MCF 10A (cell line): ENCODE results near the gene MPRIP. TPM values are rescaled to one million over a fixed set of nuclear protein-coding genes. Genes with fewer than 3 reads are reported as not detected.

Experiments
- BruUV-seq: library from RNA; stranded (reverse); fragments of 400-500 nt; replicated peaks from 2 replicates; lab custom pipeline; 2021; lab: Mats Ljungman, UMichigan
- CTCF ChIA-PET: fragments of 300-600 bp; sonication (Branson Sonifier 250); formaldehyde crosslinking; extraction: SDS; loops from one replicate; lab custom pipeline; 2021; ENCODE audit warnings: antibody characterized with exemption, inconsistent platforms; lab: Yijun Ruan, JAX
- POLR2A ChIA-PET: fragments of 300-600, 350-650 bp; sonication (Branson Sonifier 250); formaldehyde crosslinking; extraction: SDS; loops from one replicate; lab custom pipeline; 2020; ENCODE audit warnings: antibody characterized with exemption, inconsistent platforms; lab: Yijun Ruan, JAX
- DNase-seq: peaks from one replicate; pipeline ENCODE4 v3.0.0-alpha.2; 2018; ENCODE audit not compliant: unreplicated experiment
- H3K27ac Mint-ChIP-seq: one replicate; pipeline ENCODE4 v1.8.0; 2022; ENCODE audit warnings: mild to moderate bottlenecking, low read depth, mixed read lengths; ENCODE audit not compliant: unreplicated experiment
- H3K27me3 Mint-ChIP-seq: one replicate; pipeline ENCODE4 v1.8.0; 2022; ENCODE audit warnings: mixed read lengths; ENCODE audit not compliant: insufficient read depth, unreplicated experiment
- H3K36me3 Mint-ChIP-seq: one replicate; pipeline ENCODE4 v1.8.0; 2022; ENCODE audit warnings: mild to moderate bottlenecking, moderate library complexity, mixed read lengths; ENCODE audit not compliant: insufficient read depth, unreplicated experiment
- H3K4me1 Mint-ChIP-seq: one replicate; pipeline ENCODE4 v1.8.0; 2022; ENCODE audit warnings: mixed read lengths; ENCODE audit not compliant: insufficient read depth, unreplicated experiment
- H3K4me3 Mint-ChIP-seq: one replicate; pipeline ENCODE4 v1.8.0; 2022; ENCODE audit warnings: mild to moderate bottlenecking, moderate library complexity, mixed read lengths; ENCODE audit not compliant: unreplicated experiment
- H3K9me3 Mint-ChIP-seq: one replicate; pipeline ENCODE4 v1.8.0; 2022; ENCODE audit warnings: mixed read lengths; ENCODE audit not compliant: unreplicated experiment
- intact Hi-C: fragments of 100-400 bp; cut with micrococcal nuclease; formaldehyde crosslinking; loops from 2 replicates; pipeline ENCODE4 v1.14.1; 2022
- total RNA-seq: library from RNA; stranded (reverse); gene quantifications from 2 replicates; pipeline ENCODE4 v1.2.3, GENCODE V29; 2022
- TF ChIP-seq, protein P1 (sequence below): fragments of 200-600 bp; IDR thresholded peaks from one replicate; pipeline ENCODE4 v1.8.0; 2022; ENCODE audit warnings: antibody characterized with exemption, mild to moderate bottlenecking; ENCODE audit not compliant: unreplicated experiment

Gene MPRIP
- total RNA-seq, 1 experiment from 2014 or later, result 230 TPM

- BruUV-seq, result no TSS peak
- H3K9me3 Mint-ChIP-seq, result no peaks in the 10 kb centered on the region
- no peak overlapping the region for H3K4me3 Mint-ChIP-seq
- H3K27me3 Mint-ChIP-seq, result no peaks in the 10 kb centered on the region
- DNase-seq, result no peak
- intact Hi-C loops, result no loop called here
- H3K27ac Mint-ChIP-seq, result no peak overlapping the region
- POLR2A ChIA-PET, result no interaction called here
- CTCF ChIA-PET, result no interaction called here
- TF ChIP-seq, protein P1, sequence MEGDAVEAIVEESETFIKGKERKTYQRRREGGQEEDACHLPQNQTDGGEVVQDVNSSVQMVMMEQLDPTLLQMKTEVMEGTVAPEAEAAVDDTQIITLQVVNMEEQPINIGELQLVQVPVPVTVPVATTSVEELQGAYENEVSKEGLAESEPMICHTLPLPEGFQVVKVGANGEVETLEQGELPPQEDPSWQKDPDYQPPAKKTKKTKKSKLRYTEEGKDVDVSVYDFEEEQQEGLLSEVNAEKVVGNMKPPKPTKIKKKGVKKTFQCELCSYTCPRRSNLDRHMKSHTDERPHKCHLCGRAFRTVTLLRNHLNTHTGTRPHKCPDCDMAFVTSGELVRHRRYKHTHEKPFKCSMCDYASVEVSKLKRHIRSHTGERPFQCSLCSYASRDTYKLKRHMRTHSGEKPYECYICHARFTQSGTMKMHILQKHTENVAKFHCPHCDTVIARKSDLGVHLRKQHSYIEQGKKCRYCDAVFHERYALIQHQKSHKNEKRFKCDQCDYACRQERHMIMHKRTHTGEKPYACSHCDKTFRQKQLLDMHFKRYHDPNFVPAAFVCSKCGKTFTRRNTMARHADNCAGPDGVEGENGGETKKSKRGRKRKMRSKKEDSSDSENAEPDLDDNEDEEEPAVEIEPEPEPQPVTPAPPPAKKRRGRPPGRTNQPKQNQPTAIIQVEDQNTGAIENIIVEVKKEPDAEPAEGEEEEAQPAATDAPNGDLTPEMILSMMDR, result no peak
- peaks cover 95% of the 10 kb centered on the region for H3K36me3 Mint-ChIP-seq
- H3K4me1 Mint-ChIP-seq, result no peaks in the 10 kb centered on the region
Measured at GRCh38 chr17:17215575-17215974, 173.3 kb downstream of the MPRIP start.

- no TSS peak for BruUV-seq
- H3K4me1 Mint-ChIP-seq, result no peaks in the 10 kb centered on the region
- TF ChIP-seq, protein P1, result no peak
- H3K4me3 Mint-ChIP-seq, result no peak overlapping the region
- DNase-seq, result no peak
- ChIA-PET POLR2A (no interaction called here), CTCF (no interaction called here)
- H3K27me3 Mint-ChIP-seq, result no peaks in the 10 kb centered on the region
- peaks cover 96% of the 10 kb centered on the region for H3K36me3 Mint-ChIP-seq
- H3K9me3 Mint-ChIP-seq, result no peaks in the 10 kb centered on the region
- H3K27ac Mint-ChIP-seq, result no peak overlapping the region
- intact Hi-C loops, result no loop called here
Measured at GRCh38 chr17:17216236-17216635, 174.0 kb downstream of the MPRIP start.

GRCh38 chr17:17216776-17217175 is 174.5 kb downstream of the MPRIP start:
- POLR2A ChIA-PET, result interaction anchor here (0.9 kb wide), 1 partner anchor 16 kb away, joined by 3 read pairs; no protein-coding TSS in a partner anchor
- Mint-ChIP-seq H3K27ac (no peak overlapping the region), H3K27me3 (no peaks in the 10 kb centered on the region), H3K9me3 (no peaks in the 10 kb centered on the region), H3K4me3 (no peak overlapping the region), H3K36me3 (peaks cover 96% of the 10 kb centered on the region), H3K4me1 (no peaks in the 10 kb centered on the region)
- CTCF ChIA-PET, result no interaction called here
- no TSS peak for BruUV-seq
- DNase-seq, result no peak
- TF ChIP-seq, protein P1, result no peak
- intact Hi-C loops, result no loop called here

GRCh38 chr17:17217995-17218394 is 175.7 kb downstream of the MPRIP start:
- H3K27ac Mint-ChIP-seq, result no peak overlapping the region
- peaks cover 96% of the 10 kb centered on the region for H3K36me3 Mint-ChIP-seq
- H3K4me1 Mint-ChIP-seq, result no peaks in the 10 kb centered on the region
- H3K9me3 Mint-ChIP-seq, result no peaks in the 10 kb centered on the region
- H3K4me3 Mint-ChIP-seq, result no peak overlapping the region
- POLR2A ChIA-PET, result interaction anchor here (0.6 to 0.9 kb wide), 2 partner anchors 13 to 63 kb away, joined by 3 read pairs; no protein-coding TSS in a partner anchor
- TF ChIP-seq, protein P1, result no peak
- intact Hi-C loops, result no loop called here
- CTCF ChIA-PET, result no interaction called here
- H3K27me3 Mint-ChIP-seq, result no peaks in the 10 kb centered on the region
- no TSS peak for BruUV-seq
- DNase-seq, result no peak
